IPS-18a (cell line): ENCODE measurements around the gene TIMM50.
"Not testable (repeated sequence)": the region's sequence is repeated elsewhere in the genome, so short reads cannot be mapped to it uniquely, and the experiment has no call there.

Experiments used
- H3K27ac ChIP-seq: one replicate; pipeline ENCODE4 v1.5.1; 2013; ENCODE audit warnings: low read length
- H3K27me3 ChIP-seq: one replicate; pipeline ENCODE4 v1.6.1; 2013; ENCODE audit warnings: mild to moderate bottlenecking, low read length; ENCODE audit not compliant: control insufficient read depth, insufficient read depth
- H3K36me3 ChIP-seq: one replicate; pipeline ENCODE4 v1.6.1; 2013; ENCODE audit warnings: low read depth, low read length; ENCODE audit not compliant: control insufficient read depth
- H3K4me1 ChIP-seq: one replicate; pipeline ENCODE4 v1.6.1; 2013; ENCODE audit warnings: low read depth, low read length; ENCODE audit not compliant: control insufficient read depth
- H3K4me3 ChIP-seq: one replicate; pipeline ENCODE4 v1.5.1; 2013; ENCODE audit warnings: low read length
- H3K9ac ChIP-seq: one replicate; pipeline ENCODE4 v1.6.1; 2013; ENCODE audit warnings: mild to moderate bottlenecking, low read length, moderate library complexity
- H3K9me3 ChIP-seq: one replicate; pipeline ENCODE4 v1.6.1; 2013; ENCODE audit warnings: low read depth, low read length; ENCODE audit not compliant: control insufficient read depth

The TIMM50 gene

DNA sequence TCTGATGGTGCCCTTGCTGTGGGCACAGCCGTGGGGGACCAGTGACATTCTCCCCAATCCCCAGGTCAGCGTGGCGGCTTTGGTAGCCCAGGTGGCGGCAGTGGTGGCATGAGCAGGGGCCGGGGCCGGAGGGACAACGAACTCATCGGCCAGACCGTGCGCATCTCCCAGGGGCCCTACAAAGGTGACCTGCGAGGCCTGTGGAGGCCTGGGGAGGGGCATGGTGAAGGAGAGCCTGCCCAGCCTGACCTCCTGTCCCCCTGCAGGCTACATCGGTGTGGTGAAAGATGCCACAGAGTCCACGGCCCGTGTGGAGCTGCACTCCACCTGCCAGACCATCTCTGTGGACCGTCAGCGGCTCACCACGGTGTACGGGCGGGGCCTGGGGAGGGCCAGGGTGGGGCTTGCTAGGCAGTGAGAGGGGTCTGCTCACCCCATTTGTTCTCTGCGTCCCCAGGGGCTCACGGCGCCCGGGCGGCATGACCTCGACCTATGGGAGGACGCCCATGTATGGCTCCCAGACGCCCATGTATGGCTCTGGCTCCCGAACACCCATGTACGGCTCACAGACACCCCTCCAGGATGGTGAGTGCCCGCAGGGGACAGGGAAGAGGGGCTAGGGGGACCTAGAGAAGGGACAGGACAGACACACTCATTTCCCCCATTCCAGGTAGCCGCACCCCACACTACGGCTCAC is 7.7 kb upstream of the TIMM50 start:
- no peak overlapping the region for H3K9ac ChIP-seq
- H3K36me3 ChIP-seq: peaks cover 71% of the 10 kb centered on the region
- H3K27ac ChIP-seq: no peak overlapping the region
- H3K9me3 ChIP-seq: no peaks in the 10 kb centered on the region
- H3K27me3 ChIP-seq: no peaks in the 10 kb centered on the region
- H3K4me3 ChIP-seq: no peak overlapping the region
- H3K4me1 ChIP-seq: no peaks in the 10 kb centered on the region

DNA sequence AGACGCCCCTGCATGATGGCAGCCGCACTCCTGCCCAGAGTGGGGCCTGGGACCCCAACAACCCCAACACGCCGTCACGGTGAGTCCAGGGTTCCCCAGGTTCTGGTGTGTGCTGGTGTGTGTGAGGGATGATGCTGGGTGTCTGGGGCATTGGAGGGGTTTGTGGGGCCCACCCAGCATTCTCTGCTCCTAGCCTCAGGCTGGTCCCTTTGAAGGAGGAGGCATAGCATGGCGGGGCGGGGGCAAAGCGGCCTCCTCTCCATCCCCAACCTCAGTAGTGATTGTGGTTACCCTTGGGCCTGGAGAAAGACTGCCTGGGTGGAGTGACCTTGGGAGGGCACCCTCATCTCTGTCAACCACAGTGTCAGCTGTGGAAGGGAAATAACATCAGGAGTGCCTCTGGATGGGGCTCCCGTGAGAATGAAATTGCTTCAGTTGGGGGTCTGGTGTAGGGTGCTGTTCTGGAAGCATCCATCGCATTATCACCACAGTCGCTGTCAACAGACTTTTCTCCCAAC is 7.1 kb upstream of the TIMM50 start:
- no peaks in the 10 kb centered on the region for H3K27me3 ChIP-seq
- H3K4me1 ChIP-seq: no peaks in the 10 kb centered on the region
- no peak overlapping the region for H3K4me3 ChIP-seq
- H3K27ac ChIP-seq: no peak overlapping the region
- peaks cover 65% of the 10 kb centered on the region for H3K36me3 ChIP-seq
- H3K9me3 ChIP-seq: no peaks in the 10 kb centered on the region
- H3K9ac ChIP-seq: no peak overlapping the region

DNA sequence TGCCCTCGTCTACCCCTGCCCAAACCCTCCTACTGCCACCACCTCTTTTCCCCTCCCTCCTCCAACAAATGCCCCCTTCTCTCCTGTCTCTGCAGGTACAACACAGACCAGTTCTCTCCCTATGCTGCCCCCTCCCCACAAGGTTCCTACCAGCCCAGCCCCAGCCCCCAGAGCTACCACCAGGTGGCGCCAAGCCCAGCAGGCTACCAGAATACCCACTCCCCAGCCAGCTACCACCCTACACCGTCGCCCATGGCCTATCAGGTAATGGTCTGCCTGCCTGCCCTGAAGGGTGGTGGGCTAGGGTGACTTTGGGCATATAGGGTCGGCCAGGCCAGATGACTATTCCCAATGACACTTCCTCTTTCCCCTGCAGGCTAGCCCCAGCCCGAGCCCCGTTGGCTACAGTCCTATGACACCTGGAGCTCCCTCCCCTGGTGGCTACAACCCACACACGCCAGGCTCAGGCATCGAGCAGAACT is 6.5 kb upstream of the TIMM50 start:
- H3K27me3 ChIP-seq: no peaks in the 10 kb centered on the region
- H3K4me1 ChIP-seq: no peaks in the 10 kb centered on the region
- peaks cover 58% of the 10 kb centered on the region for H3K36me3 ChIP-seq
- no peak overlapping the region for H3K9ac ChIP-seq
- no peak overlapping the region for H3K4me3 ChIP-seq
- no peak overlapping the region for H3K27ac ChIP-seq
- H3K9me3 ChIP-seq: no peaks in the 10 kb centered on the region

DNA sequence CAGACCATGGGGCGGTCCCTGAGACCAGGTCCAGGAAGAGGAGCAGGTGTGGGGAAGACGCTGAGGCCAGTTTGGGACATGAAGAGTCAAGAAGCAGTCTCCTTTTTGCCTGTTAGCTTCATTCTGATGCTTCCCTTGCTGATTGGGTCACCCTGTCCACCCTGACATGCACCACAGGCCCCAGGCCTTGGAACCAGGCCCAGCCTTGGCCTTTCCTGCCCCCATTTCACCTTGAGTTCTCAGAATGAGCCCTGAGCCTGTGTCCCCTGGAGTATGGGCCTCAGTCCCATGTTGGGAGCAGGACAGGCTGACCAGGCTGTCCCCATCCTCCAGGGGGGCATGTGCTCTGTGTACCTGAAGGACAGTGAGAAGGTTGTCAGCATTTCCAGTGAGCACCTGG is 4.9 kb upstream of the TIMM50 start:
- H3K27ac ChIP-seq: no peak overlapping the region
- H3K9ac ChIP-seq: no peak overlapping the region
- H3K36me3 ChIP-seq: peaks cover 43% of the 10 kb centered on the region
- H3K4me1 ChIP-seq: peaks cover 6% of the 10 kb centered on the region
- no peaks in the 10 kb centered on the region for H3K27me3 ChIP-seq
- no peaks in the 10 kb centered on the region for H3K9me3 ChIP-seq
- H3K4me3 ChIP-seq: no peak overlapping the region

DNA sequence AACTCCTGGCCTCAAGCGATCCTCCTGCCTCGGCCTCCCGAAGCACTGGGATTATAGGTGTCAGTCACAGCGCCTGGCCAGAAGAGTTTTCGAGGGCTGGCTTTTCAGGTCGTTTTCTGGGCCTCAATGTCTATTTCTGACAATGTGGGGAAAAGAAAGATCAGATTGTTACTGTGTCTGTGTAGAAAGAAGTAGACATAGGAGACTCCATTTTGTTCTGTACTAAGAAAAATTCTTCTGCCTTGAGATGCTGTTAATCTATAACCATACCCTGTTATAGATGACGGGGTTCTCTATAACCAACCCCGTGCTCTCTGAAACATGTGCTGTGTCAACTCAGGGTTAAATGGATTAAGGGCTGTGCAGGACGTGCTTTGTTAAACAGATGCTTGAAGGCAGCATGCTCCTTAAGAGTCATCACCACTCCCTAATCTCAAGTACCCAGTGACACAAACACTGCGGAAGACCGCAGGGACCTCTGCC is 1.3 kb upstream of the TIMM50 start:
- H3K36me3 ChIP-seq: peaks cover 26% of the 10 kb centered on the region
- not testable (repeated sequence) for H3K4me3 ChIP-seq, H3K27me3 ChIP-seq, H3K4me1 ChIP-seq, H3K27ac ChIP-seq, H3K9me3 ChIP-seq, H3K9ac ChIP-seq

DNA sequence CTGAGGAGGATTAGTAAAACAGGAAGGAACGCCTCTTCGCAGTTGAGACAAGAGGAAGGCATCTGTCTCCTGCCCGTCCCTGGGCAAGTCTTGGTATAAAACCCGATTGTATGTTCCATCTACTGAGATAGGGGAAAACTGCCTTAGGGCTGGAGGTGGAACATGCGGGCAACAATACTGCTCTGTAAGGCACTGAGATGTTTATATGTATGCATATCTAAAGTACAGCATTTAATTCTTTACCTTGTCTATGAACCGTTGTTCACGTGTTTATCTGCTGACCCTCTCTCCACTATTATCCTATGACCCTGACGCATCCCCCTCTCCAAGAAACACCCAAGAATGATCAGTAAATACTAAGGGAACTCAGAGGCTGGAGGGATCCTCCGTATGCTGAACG is 722 bp upstream of the TIMM50 start:
- Histone ChIP-seq H3K4me3 (peak overlapping the region; percentile 90), H3K36me3 (peaks cover 21% of the 10 kb centered on the region)

DNA sequence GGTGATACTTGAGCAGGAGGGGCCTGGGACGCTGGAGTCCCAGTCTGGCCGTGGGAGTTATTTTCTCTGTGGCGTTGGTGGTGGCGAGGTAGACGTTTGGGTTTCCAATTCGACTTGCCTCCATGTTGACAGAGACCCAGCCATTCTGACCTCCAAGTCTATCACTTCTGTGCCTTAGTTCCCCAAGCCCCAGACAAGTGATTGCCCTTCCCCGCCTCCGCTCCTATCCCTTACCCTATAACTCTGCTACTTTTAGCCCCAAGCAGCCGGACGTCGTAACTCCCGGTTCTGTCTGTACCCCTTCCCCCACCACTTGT is 549 bp downstream of the TIMM50 start:
- peak overlapping the region; percentile 90 for H3K4me3 ChIP-seq

More for the DNA sequence above, 722 bp upstream of the TIMM50 start:
- Histone ChIP-seq H3K27ac (no peak overlapping the region), H3K9me3 (no peaks in the 10 kb centered on the region), H3K9ac (peak overlapping the region; percentile 43), H3K4me1 (peaks cover 6% of the 10 kb centered on the region), H3K27me3 (no peaks in the 10 kb centered on the region)

DNA sequence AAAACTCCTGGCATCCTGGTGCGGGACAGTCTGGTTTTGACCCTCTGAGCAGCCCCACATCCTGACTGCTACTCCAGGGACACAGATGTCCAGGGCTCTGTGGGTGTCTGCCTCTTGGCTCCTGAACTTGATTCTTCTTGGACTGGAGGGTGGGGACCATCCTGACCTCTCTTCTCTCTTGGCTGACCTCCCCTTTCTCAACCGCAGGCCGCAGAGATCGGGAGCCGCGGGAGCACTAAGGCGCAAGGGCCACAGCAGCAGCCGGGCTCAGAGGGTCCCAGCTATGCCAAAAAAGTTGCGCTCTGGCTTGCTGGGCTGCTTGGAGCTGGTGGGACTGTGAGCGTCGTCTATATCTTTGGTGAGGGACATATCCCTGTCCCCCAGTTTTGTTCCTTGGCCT is 1.0 kb downstream of the TIMM50 start:
- Histone ChIP-seq H3K27me3 (no peaks in the 10 kb centered on the region), H3K4me1 (peaks cover 6% of the 10 kb centered on the region), H3K4me3 (peak overlapping the region; percentile 90), H3K9me3 (no peaks in the 10 kb centered on the region), H3K9ac (peak overlapping the region; percentile 99), H3K36me3 (peaks cover 29% of the 10 kb centered on the region), H3K27ac (peak overlapping the region; percentile 91)

More for the DNA sequence above, 549 bp downstream of the TIMM50 start:
- Histone ChIP-seq H3K36me3 (peaks cover 28% of the 10 kb centered on the region), H3K4me1 (peaks cover 6% of the 10 kb centered on the region), H3K9ac (peak overlapping the region; percentile 99), H3K27ac (peak overlapping the region; percentile 91), H3K27me3 (no peaks in the 10 kb centered on the region), H3K9me3 (no peaks in the 10 kb centered on the region)

DNA sequence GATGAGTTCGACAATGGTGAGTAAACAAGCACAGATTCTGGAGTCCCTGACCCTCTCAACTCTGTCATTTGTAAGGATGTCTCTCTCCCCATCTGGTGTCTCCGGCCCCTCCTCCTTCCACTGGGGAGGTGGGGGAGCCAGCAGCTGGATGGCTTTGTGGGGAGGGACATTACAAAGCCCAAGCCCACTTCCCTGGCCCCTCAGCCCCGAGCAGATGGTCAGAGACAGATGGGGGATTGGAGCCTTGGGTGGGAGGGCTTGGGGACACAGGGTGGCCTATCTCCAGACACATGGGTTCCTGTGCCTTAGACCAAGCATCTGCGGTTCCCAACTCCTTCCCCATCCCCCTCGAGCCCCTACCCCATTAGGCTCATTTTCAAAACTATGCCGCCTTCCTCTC is 2.5 kb downstream of the TIMM50 start:
- H3K36me3 ChIP-seq: peaks cover 38% of the 10 kb centered on the region
- no peaks in the 10 kb centered on the region for H3K27me3 ChIP-seq
- H3K9ac ChIP-seq: no peak overlapping the region
- no peaks in the 10 kb centered on the region for H3K9me3 ChIP-seq
- peaks cover 6% of the 10 kb centered on the region for H3K4me1 ChIP-seq
- H3K4me3 ChIP-seq: no peak overlapping the region
- no peak overlapping the region for H3K27ac ChIP-seq

DNA sequence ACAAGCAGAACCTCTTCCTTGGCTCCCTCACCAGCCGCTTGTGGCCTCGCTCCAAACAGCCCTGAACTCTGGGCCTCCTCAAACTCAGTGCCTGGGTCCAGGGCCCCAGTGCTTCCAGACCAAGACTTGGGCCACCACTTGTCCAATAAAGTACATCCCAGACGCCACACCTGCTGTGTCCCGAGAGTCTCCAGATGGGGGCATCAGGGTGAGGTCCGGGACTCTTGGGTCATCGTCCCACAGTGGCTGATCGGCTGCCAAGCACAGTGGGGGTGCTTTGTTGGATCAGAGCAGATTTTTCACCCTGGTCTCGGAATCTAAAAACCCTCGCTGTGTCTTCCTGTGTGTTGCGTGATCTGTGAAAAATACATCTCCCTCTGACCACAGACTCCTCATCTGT is 9.1 kb downstream of the TIMM50 start:
- no peak overlapping the region for H3K9ac ChIP-seq
- no peaks in the 10 kb centered on the region for H3K27me3 ChIP-seq
- no peak overlapping the region for H3K4me3 ChIP-seq
- H3K27ac ChIP-seq: no peak overlapping the region
- H3K4me1 ChIP-seq: peaks cover 4% of the 10 kb centered on the region
- no peaks in the 10 kb centered on the region for H3K9me3 ChIP-seq
- peaks cover 49% of the 10 kb centered on the region for H3K36me3 ChIP-seq

DNA sequence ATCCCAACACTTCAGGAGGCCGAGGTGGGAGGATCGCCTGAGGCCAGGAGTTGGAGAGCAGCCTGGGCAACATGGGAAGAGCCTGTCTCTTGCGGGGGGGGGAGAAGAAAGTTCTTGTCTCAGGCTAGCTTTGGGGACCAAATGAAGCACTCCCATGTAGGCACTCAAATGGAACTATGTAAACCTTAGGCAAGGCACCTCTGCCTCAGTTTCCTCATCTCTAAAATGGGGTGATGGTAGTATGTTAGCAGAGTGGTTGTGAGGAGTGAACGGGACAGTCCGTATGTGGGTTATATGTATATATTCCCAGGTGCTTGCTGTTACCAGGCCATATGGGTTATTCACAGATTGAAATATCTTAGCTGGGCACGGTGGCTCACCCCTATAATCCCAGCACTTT is 11.6 kb downstream of the TIMM50 start:
- no peak overlapping the region for H3K27ac ChIP-seq

DNA sequence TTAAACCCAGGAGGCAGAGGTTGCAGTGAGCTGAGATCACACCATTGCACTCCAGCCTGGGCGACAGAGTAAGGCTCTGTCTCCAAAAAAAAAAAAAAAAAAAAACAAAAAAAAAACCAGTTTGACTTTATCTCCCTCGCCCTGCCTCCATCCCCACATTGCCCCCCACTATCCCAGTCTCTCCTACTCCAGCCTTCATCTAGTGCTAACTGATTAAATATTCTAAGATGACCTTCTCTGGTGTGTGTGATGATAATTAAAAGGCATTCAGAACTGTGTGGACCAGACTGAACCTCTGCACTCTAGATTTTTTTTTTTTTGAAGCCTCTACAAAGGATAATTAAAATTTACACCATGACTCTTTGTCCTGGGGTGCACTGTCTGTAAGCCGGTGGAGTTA is 12.2 kb downstream of the TIMM50 start:
- no peak overlapping the region for H3K4me3 ChIP-seq
- no peak overlapping the region for H3K9ac ChIP-seq
- H3K36me3 ChIP-seq: peaks cover 26% of the 10 kb centered on the region
- H3K9me3 ChIP-seq: no peaks in the 10 kb centered on the region
- H3K27ac ChIP-seq: no peak overlapping the region
- H3K4me1 ChIP-seq: peaks cover 4% of the 10 kb centered on the region
- peaks cover 9% of the 10 kb centered on the region for H3K27me3 ChIP-seq

More for the DNA sequence above, 11.6 kb downstream of the TIMM50 start:
- H3K4me3 ChIP-seq: no peak overlapping the region
- no peaks in the 10 kb centered on the region for H3K9me3 ChIP-seq
- H3K27me3 ChIP-seq: peaks cover 4% of the 10 kb centered on the region
- no peak overlapping the region for H3K9ac ChIP-seq
- H3K4me1 ChIP-seq: peaks cover 4% of the 10 kb centered on the region
- peaks cover 26% of the 10 kb centered on the region for H3K36me3 ChIP-seq
